Keratinocyte (primary cell): ENCODE measurements around the gene AP5Z1. TPM values are rescaled to one million over a fixed set of nuclear protein-coding genes. Genes with fewer than 3 reads are reported as not detected.

ENCODE experiments used
- DNase-seq: peaks from one replicate; pipeline ENCODE4 v3.0.0-alpha.2; 2011; ENCODE audit warnings: low read depth, missing footprints, low spot score
- FAIRE-seq: peaks from 2 replicates; lab custom pipeline; 2011; peaks lifted over from hg19 to GRCh38; lab: Jason Lieb, UNC
- H2AFZ ChIP-seq: 2 replicates; pipeline ENCODE4 v1.6.0; 2012; ENCODE audit warnings: low read length, control low read depth, inconsistent platforms; ENCODE audit not compliant: control insufficient read depth
- H3K27ac ChIP-seq: 2 replicates; pipeline ENCODE4 v1.5.1; 2011; ENCODE audit warnings: low read length; ENCODE audit not compliant: control insufficient read depth, insufficient read depth
- H3K27me3 ChIP-seq: 3 replicates; pipeline ENCODE4 v1.6.0; 2011; ENCODE audit warnings: low read length; ENCODE audit not compliant: control insufficient read depth, insufficient read depth; ENCODE audit errors: extremely low read depth
- H3K36me3 ChIP-seq, 2 experiments: 2 replicates in 1 of 2; 3 replicates in 1 of 2; pipeline ENCODE4 v1.5.1; 2011; ENCODE audit warnings: low read length in 2 of 2, mild to moderate bottlenecking in 1 of 2; ENCODE audit not compliant: control insufficient read depth in 2 of 2, insufficient read depth in 2 of 2; ENCODE audit errors: extremely low read depth in 1 of 2
- H3K4me1 ChIP-seq: 3 replicates; pipeline ENCODE4 v1.5.1; 2011; ENCODE audit warnings: low read length; ENCODE audit not compliant: control insufficient read depth, insufficient read depth; ENCODE audit errors: extremely low read depth
- H3K4me2 ChIP-seq: 3 replicates; pipeline ENCODE4 v1.6.0; 2011; ENCODE audit warnings: low read depth, low read length; ENCODE audit not compliant: control insufficient read depth, insufficient read depth; ENCODE audit errors: extremely low read depth
- H3K4me3 ChIP-seq, 3 experiments: fragments of 200-600 bp in 1 of 3; sonication (generic) in 1 of 3; 2 replicates in 2 of 3; 3 replicates in 1 of 3; pipeline ENCODE4 v1.5.1; 2011 to 2016; ENCODE audit warnings: low read length in 3 of 3, mild to moderate bottlenecking in 3 of 3, control low read depth in 2 of 3, inconsistent platforms in 1 of 3, low read depth in 1 of 3, mixed read lengths in 1 of 3, mixed run types in 1 of 3, moderate library complexity in 1 of 3; ENCODE audit not compliant: control insufficient read depth in 2 of 3, insufficient read depth in 2 of 3; ENCODE audit errors: extremely low read depth in 1 of 3
- H3K79me2 ChIP-seq: 2 replicates; pipeline ENCODE4 v1.6.0; 2012; ENCODE audit warnings: low read length; ENCODE audit not compliant: control insufficient read depth, insufficient read depth
- H3K9ac ChIP-seq: 3 replicates; pipeline ENCODE4 v1.6.0; 2011; ENCODE audit warnings: low read length; ENCODE audit not compliant: control insufficient read depth, insufficient read depth; ENCODE audit errors: extremely low read depth
- H3K9me1 ChIP-seq: 3 replicates; pipeline ENCODE4 v1.6.0; 2011; ENCODE audit warnings: low read length; ENCODE audit not compliant: control insufficient read depth, insufficient read depth; ENCODE audit errors: extremely low read depth
- H3K9me3 ChIP-seq: 2 replicates; pipeline ENCODE4 v1.5.1; 2012; ENCODE audit warnings: low read depth, low read length; ENCODE audit not compliant: control insufficient read depth
- H4K20me1 ChIP-seq: 3 replicates; pipeline ENCODE4 v1.6.0; 2011; ENCODE audit warnings: low read length; ENCODE audit not compliant: control insufficient read depth, insufficient read depth; ENCODE audit errors: extremely low read depth
- CTCF ChIP-seq, 3 experiments: IDR thresholded peaks in 1 of 3; conservative IDR thresholded peaks in 1 of 3; optimal IDR thresholded peaks in 1 of 3; 2 replicates in 2 of 3; 3 replicates in 1 of 3; pipeline versions ENCODE3 to v1.5.1; 2011; ENCODE audit warnings: low read length in 3 of 3, mild to moderate bottlenecking in 3 of 3, moderate library complexity in 2 of 3, control low read depth in 1 of 3, inconsistent platforms in 1 of 3; ENCODE audit not compliant: insufficient read depth in 2 of 3; ENCODE audit errors: extremely low read depth in 1 of 3
- EZH2 ChIP-seq: IDR thresholded peaks from one replicate; pipeline ENCODE4 v1.6.1; 2012; ENCODE audit warnings: inconsistent platforms, mild to moderate bottlenecking, low read length, moderate library complexity
- dilution Hi-C: fragments of 300-500 bp; cut with MboI; formaldehyde crosslinking; loops from one replicate; pipeline ENCODE4 v1.7.0; 2020; ENCODE audit warnings: low sequenced_read_pairs; ENCODE audit not compliant: extremely low pct_ligation_motif_present
- polyA plus RNA-seq, 5 experiments: library from polyadenylated mRNA; depleted of rRNA in 3 of 5; stranded (reverse) in 3 of 5; stranded (forward) in 1 of 5; unstranded in 1 of 5; fragments of >200 nt; gene quantifications; 1 replicate in 1 of 5; 2 replicates in 3 of 5; 3 replicates in 1 of 5; pipeline versions ENCODE4 v1.2.1 to v1.2.3, GENCODE V29; 2011 to 2012; ENCODE audit warnings: missing spikeins in 2 of 5, low read depth in 1 of 5, low replicate concordance in 1 of 5

The AP5Z1 gene
- polyA plus RNA-seq, 1 donor (not counting 4 experiments of a cell fraction or from before 2014, with no cell fraction given) = 12.6 TPM

- Histone ChIP-seq H3K79me2 (no peaks in the 10 kb centered on the region), H3K9me1 (no peaks in the 10 kb centered on the region), H2AFZ (no peak overlapping the region), H3K27me3 (peaks cover 11% of the 10 kb centered on the region), H3K9me3 (no peaks in the 10 kb centered on the region), H3K27ac (no peak overlapping the region), H3K36me3 (no peaks in the 10 kb centered on the region), H4K20me1 (no peaks in the 10 kb centered on the region), H3K4me2 (no peak overlapping the region), H3K4me3 (no peak overlapping the region), H3K4me1 (no peaks in the 10 kb centered on the region), H3K9ac (no peak overlapping the region)
- FAIRE-seq = no peak
- dilution Hi-C loops = no loop called here
- DNase-seq = no peak
- TF ChIP-seq EZH2 = no peak
- no peak for TF ChIP-seq CTCF (optimal IDR thresholded peaks at IDR 0.05 in 1 of 3, IDR thresholded peaks at IDR 0.05 in 1 of 3, conservative IDR thresholded peaks at IDR 0.05 in 1 of 3; ENCODE audit: extremely low read depth in 1 of 3, insufficient read depth in 2 of 3, low read length in 3 of 3)
Measured at GRCh38 chr7:4815121-4815520, 39.7 kb downstream of the AP5Z1 start.

DNA sequence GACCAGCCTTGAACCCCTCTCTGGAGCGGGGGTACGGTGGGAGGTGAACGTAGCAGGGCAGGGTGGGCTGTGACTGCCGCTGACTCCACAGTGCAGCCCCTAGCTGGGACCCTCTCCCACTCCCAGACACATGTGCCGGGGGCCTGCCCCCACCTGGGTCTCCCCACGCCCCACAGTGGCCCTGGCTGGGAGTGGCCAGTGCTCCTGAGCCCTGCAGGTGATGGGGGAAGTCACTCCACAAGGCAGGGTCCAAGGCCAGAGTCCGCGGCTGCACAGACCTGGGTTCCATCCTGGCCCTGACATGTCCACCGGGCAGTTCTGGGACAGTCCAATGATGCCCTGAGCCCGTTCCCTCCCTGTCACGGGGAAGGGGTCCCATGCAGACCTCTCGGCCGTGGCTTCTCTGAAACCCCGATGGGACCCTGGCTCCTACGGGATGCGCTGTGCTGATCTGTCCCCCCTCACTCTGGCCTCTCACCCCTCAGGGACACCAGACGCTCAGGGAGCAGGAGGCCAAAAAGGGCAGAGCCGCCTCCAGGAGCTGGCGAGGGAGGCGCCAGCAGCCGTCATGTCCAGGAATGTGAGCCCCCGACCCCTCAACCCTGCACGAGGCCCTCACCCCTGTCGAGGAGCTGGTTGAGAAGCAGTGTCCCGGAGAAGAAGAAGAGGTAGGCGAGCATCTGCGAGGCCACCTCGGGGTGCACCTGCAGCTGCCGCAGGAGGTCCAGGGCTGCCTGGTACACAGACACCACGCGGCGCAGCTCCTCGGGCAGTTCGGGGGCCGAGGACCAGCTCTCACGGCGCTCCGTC lies 40.4 kb downstream of the AP5Z1 start:
- Histone ChIP-seq H3K79me2 (no peaks in the 10 kb centered on the region), H3K36me3 (no peaks in the 10 kb centered on the region), H4K20me1 (no peaks in the 10 kb centered on the region), H3K9me1 (no peaks in the 10 kb centered on the region), H3K27me3 (peaks cover 11% of the 10 kb centered on the region), H3K9me3 (no peaks in the 10 kb centered on the region), H3K9ac (no peak overlapping the region), H3K4me3 (no peak overlapping the region), H3K27ac (no peak overlapping the region), H2AFZ (no peak overlapping the region), H3K4me2 (no peak overlapping the region), H3K4me1 (no peaks in the 10 kb centered on the region)
- no peak for TF ChIP-seq CTCF (optimal IDR thresholded peaks at IDR 0.05 in 1 of 3, IDR thresholded peaks at IDR 0.05 in 1 of 3, conservative IDR thresholded peaks at IDR 0.05 in 1 of 3; ENCODE audit: extremely low read depth in 1 of 3, insufficient read depth in 2 of 3, low read length in 3 of 3)
- no peak for TF ChIP-seq EZH2
- dilution Hi-C loops = no loop called here
- no peak for FAIRE-seq
- no peak for DNase-seq
